Measurements from ENCODE around the gene ABCC9.
"Not testable (repeated sequence)": the region's sequence is repeated elsewhere in the genome, so short reads cannot be mapped to it uniquely, and the experiment has no call there.

Gene ABCC9

GRCh38 chr12:21813751-21814150, 127.5 kb downstream of the ABCC9 start:
- DNase-seq, result no peak

GRCh38 chr12:21813125-21813524, 128.1 kb downstream of the ABCC9 start:
- DNase-seq, result no peak

- not testable (repeated sequence) for DNase-seq
Measured at GRCh38 chr12:21812340-21812739, 128.9 kb downstream of the ABCC9 start.

- DNase-seq, result no peak
Measured at GRCh38 chr12:21809100-21809499, 132.1 kb downstream of the ABCC9 start.

GRCh38 chr12:21806255-21806654, 135.0 kb downstream of the ABCC9 start:
- DNase-seq, result no peak

- no peak for DNase-seq
Measured at GRCh38 chr12:21801522-21802288, 139.5 kb downstream of the ABCC9 start.

GRCh38 chr12:21800011-21800410, 141.2 kb downstream of the ABCC9 start:
- no peak for DNase-seq

- DNase-seq, result no peak
Measured at GRCh38 chr12:21797539-21797938, 143.7 kb downstream of the ABCC9 start.

GRCh38 chr12:21795648-21796328, 145.4 kb downstream of the ABCC9 start:
- DNase-seq, result no peak

- DNase-seq, result not testable (repeated sequence)
Measured at GRCh38 chr12:21794807-21795595, 146.2 kb downstream of the ABCC9 start.

- not testable (repeated sequence) for DNase-seq
Measured at GRCh38 chr12:21789687-21790086, 151.5 kb downstream of the ABCC9 start.

GRCh38 chr12:21788089-21788983, 152.9 kb downstream of the ABCC9 start:
- DNase-seq, result no peak

- no peak for DNase-seq
Measured at GRCh38 chr12:21786041-21786531, 155.1 kb downstream of the ABCC9 start.

GRCh38 chr12:21782723-21783122, 158.5 kb downstream of the ABCC9 start:
- DNase-seq, result not testable (repeated sequence)

- no peak for DNase-seq
Measured at GRCh38 chr12:21780786-21781185, 160.4 kb downstream of the ABCC9 start.

- no peak for DNase-seq
Measured at GRCh38 chr12:21776175-21776574, 165.1 kb downstream of the ABCC9 start.

- no peak for DNase-seq
Measured at GRCh38 chr12:21775133-21775820, 165.9 kb downstream of the ABCC9 start.

GRCh38 chr12:21774358-21775132, 166.7 kb downstream of the ABCC9 start, which contains the start of gene KCNJ8:
Gene KCNJ8, minus strand, starts transcription at chr12:21774706. Its CDS starts 1,090 bp downstream, at chr12:21773616.
- no peak for DNase-seq

GRCh38 chr12:21773806-21774205, 167.4 kb downstream of the ABCC9 start:
- no peak for DNase-seq

GRCh38 chr12:21773263-21773741, 167.9 kb downstream of the ABCC9 start:
- no peak for DNase-seq

GRCh38 chr12:21771311-21771710, 169.9 kb downstream of the ABCC9 start:
- DNase-seq, result no peak
